H1 (cell line): Measurements from ENCODE around the gene ACSM2B. TPM values are rescaled to one million over a fixed set of nuclear protein-coding genes. Genes with fewer than 3 reads are reported as not detected.

Experiments
- CTCF ChIA-PET: fragments of 300-600 bp; sonication (Branson Sonifier 250); formaldehyde crosslinking; loops from one replicate; lab custom pipeline; 2021; ENCODE audit not compliant: partially characterized antibody; lab: Charles Lee
- POLR2A ChIA-PET: fragments of 300-600 bp; sonication (Branson Sonifier 250); formaldehyde crosslinking; loops from one replicate; lab custom pipeline; 2021; ENCODE audit warnings: inconsistent platforms; ENCODE audit not compliant: partially characterized antibody; lab: Charles Lee
- DNase-seq, 2 experiments: peaks; one replicate each; pipeline versions ENCODE4 v3.0.0 to v3.0.0-alpha.2; 2010 to 2022; ENCODE audit warnings: low spot score in 2 of 2, low read depth in 1 of 2, mixed read lengths in 1 of 2
- FAIRE-seq: peaks from 2 replicates; lab custom pipeline; 2011; peaks lifted over from hg19 to GRCh38; lab: Jason Lieb, UNC
- H2AFZ ChIP-seq: 2 replicates; pipeline ENCODE4 v1.8.1; 2012; ENCODE audit warnings: low read length, inconsistent platforms
- H2AK5ac ChIP-seq: 2 replicates; pipeline ENCODE4 v1.6.1; 2013; ENCODE audit warnings: low read depth, low read length
- H2BK120ac ChIP-seq: replicated peaks from 2 replicates; pipeline ENCODE3; 2013; ENCODE audit warnings: low read depth, low read length, inconsistent platforms
- H2BK12ac ChIP-seq: 2 replicates; pipeline ENCODE4 v1.6.1; 2013; ENCODE audit warnings: low read depth, low read length
- H2BK15ac ChIP-seq: 2 replicates; pipeline ENCODE4 v1.6.1; 2013; ENCODE audit warnings: low read length
- H2BK20ac ChIP-seq: 2 replicates; pipeline ENCODE4 v1.6.1; 2013; ENCODE audit warnings: low read length
- H2BK5ac ChIP-seq: 2 replicates; pipeline ENCODE4 v1.6.1; 2013; ENCODE audit warnings: low read depth, low read length
- H3K14ac ChIP-seq: 2 replicates; pipeline ENCODE4 v1.6.1; 2013; ENCODE audit warnings: inconsistent platforms; ENCODE audit not compliant: insufficient read length
- H3K18ac ChIP-seq: 2 replicates; pipeline ENCODE4 v1.6.1; 2013; ENCODE audit warnings: low read length; ENCODE audit errors: extremely low read depth
- H3K23ac ChIP-seq: 2 replicates; pipeline ENCODE4 v1.6.1; 2013; ENCODE audit warnings: inconsistent platforms; ENCODE audit not compliant: insufficient read length
- H3K23me2 ChIP-seq: 2 replicates; pipeline ENCODE4 v1.6.1; 2013; ENCODE audit warnings: low read depth, low read length
- H3K27ac ChIP-seq: 2 replicates; pipeline ENCODE4 v1.6.1; 2011; ENCODE audit warnings: low read depth, low read length, inconsistent platforms
- H3K27me3 ChIP-seq, 4 experiments: replicated peaks in 1 of 4; 1 replicate in 1 of 4; 2 replicates in 3 of 4; pipeline versions ENCODE4 v1.6.1 to v1.8.1; 2011 to 2013; ENCODE audit warnings: low read length in 3 of 4, mild to moderate bottlenecking in 3 of 4, inconsistent platforms in 2 of 4, mixed read lengths in 2 of 4, moderate library complexity in 1 of 4; ENCODE audit not compliant: control insufficient read depth in 3 of 4, insufficient read depth in 3 of 4; ENCODE audit errors: extremely low read depth in 1 of 4
- H3K36me3 ChIP-seq, 4 experiments: 2 replicates each; pipeline versions ENCODE4 v1.6.1 to v1.8.1; 2011 to 2013; ENCODE audit warnings: mild to moderate bottlenecking in 4 of 4, low read length in 3 of 4, moderate library complexity in 2 of 4, control low read depth in 1 of 4, inconsistent platforms in 1 of 4; ENCODE audit not compliant: insufficient read depth in 4 of 4, control insufficient read depth in 2 of 4
- H3K4ac ChIP-seq: replicated peaks from 2 replicates; pipeline ENCODE3; 2013; ENCODE audit warnings: low read length, low read depth, mixed read lengths, inconsistent platforms; ENCODE audit not compliant: insufficient read length
- H3K4me1 ChIP-seq, 4 experiments: replicated peaks in 1 of 4; 1 replicate in 1 of 4; 2 replicates in 3 of 4; pipeline versions ENCODE4 v1.6.1 to v1.8.1; 2011 to 2013; ENCODE audit warnings: low read length in 3 of 4, inconsistent platforms in 2 of 4, mixed read lengths in 1 of 4; ENCODE audit not compliant: insufficient read depth in 4 of 4, control insufficient read depth in 3 of 4
- H3K4me2 ChIP-seq, 2 experiments: 2 replicates each; pipeline versions ENCODE4 v1.6.1 to v1.8.1; 2011 to 2013; ENCODE audit warnings: low read depth in 2 of 2, low read length in 2 of 2, control low read depth in 1 of 2, inconsistent platforms in 1 of 2, mild to moderate bottlenecking in 1 of 2; ENCODE audit not compliant: insufficient read depth in 1 of 2
- H3K4me3 ChIP-seq, 4 experiments: fragments of 200-600, 300-600 bp in 1 of 4; sonication (generic), shearing (Covaris generic), sonication (Bioruptor Twin) in 1 of 4; 2 replicates each; pipeline versions ENCODE4 v1.5.1 to v1.8.1; 2011 to 2016; ENCODE audit warnings: low read length in 4 of 4, low read depth in 3 of 4, control low read depth in 2 of 4, inconsistent platforms in 2 of 4, mild to moderate bottlenecking in 2 of 4, mixed read lengths in 1 of 4, moderate library complexity in 1 of 4; ENCODE audit not compliant: insufficient read depth in 2 of 4; ENCODE audit errors: extremely low read depth in 1 of 4
- H3K56ac ChIP-seq: replicated peaks from 2 replicates; pipeline ENCODE3; 2013; ENCODE audit warnings: low read depth, mild to moderate bottlenecking, mixed read lengths, low read length, inconsistent platforms; ENCODE audit not compliant: insufficient read length
- H3K79me1 ChIP-seq: 2 replicates; pipeline ENCODE4 v1.6.1; 2013; ENCODE audit warnings: low read depth, low read length, control low read depth
- H3K79me2 ChIP-seq, 2 experiments: 2 replicates each; pipeline versions ENCODE4 v1.6.1 to v1.8.1; 2012 to 2013; ENCODE audit warnings: low read length in 2 of 2, mild to moderate bottlenecking in 2 of 2, inconsistent platforms in 1 of 2; ENCODE audit not compliant: insufficient read depth in 2 of 2, control insufficient read depth in 1 of 2
- H3K9ac ChIP-seq, 4 experiments: replicated peaks in 1 of 4; 1 replicate in 1 of 4; 2 replicates in 3 of 4; pipeline versions ENCODE4 v1.6.1 to v1.8.1; 2011 to 2013; ENCODE audit warnings: low read depth in 3 of 4, low read length in 3 of 4, control low read depth in 2 of 4, mild to moderate bottlenecking in 2 of 4, moderate library complexity in 2 of 4, inconsistent platforms in 1 of 4; ENCODE audit errors: extremely low read depth in 1 of 4
- H3K9me3 ChIP-seq, 2 experiments: 2 replicates each; pipeline versions ENCODE4 v1.6.1 to v1.8.1; 2012 to 2013; ENCODE audit warnings: mild to moderate bottlenecking in 2 of 2, moderate library complexity in 2 of 2, control low read depth in 1 of 2, inconsistent platforms in 1 of 2, low read depth in 1 of 2, low read length in 1 of 2, mixed read lengths in 1 of 2; ENCODE audit not compliant: insufficient read depth in 2 of 2
- H4K20me1 ChIP-seq, 2 experiments: replicated peaks in 1 of 2; 2 replicates each; pipeline versions ENCODE3 to v1.8.1; 2011 to 2013; ENCODE audit warnings: inconsistent platforms in 2 of 2, low read length in 2 of 2, mild to moderate bottlenecking in 1 of 2; ENCODE audit not compliant: insufficient read depth in 2 of 2, control insufficient read depth in 1 of 2
- H4K5ac ChIP-seq: 2 replicates; pipeline ENCODE4 v1.6.1; 2013; ENCODE audit warnings: low read length, low read depth, mixed read lengths, inconsistent platforms; ENCODE audit not compliant: insufficient read length
- H4K8ac ChIP-seq: 2 replicates; pipeline ENCODE4 v1.8.0; 2013; ENCODE audit warnings: mild to moderate bottlenecking, moderate library complexity, low read length, inconsistent platforms; ENCODE audit not compliant: insufficient read depth; ENCODE audit errors: extremely low read depth
- H4K91ac ChIP-seq: replicated peaks from 2 replicates; pipeline ENCODE3; 2013; ENCODE audit warnings: low read length, mixed read lengths, inconsistent platforms; ENCODE audit not compliant: insufficient read length
- ASH2L ChIP-seq: fragments of 200-600, 300-600 bp; sonication (generic); IDR thresholded peaks from one replicate; pipeline ENCODE4 v1.7.1; 2017; ENCODE audit warnings: low read length
- BRCA1 ChIP-seq: IDR thresholded peaks from 2 replicates; pipeline ENCODE4 v1.6.1; 2012; ENCODE audit warnings: low read depth, low read length, improper control_type of control experiment
- CBX8 ChIP-seq: fragments of 300-800, 300-1000 bp; sonication (generic); IDR thresholded peaks from 2 replicates; pipeline ENCODE4 v1.7.1; 2016; ENCODE audit warnings: low read depth, low read length, borderline replicate concordance
- EZH2 ChIP-seq: fragments of 200-600 bp; sonication (generic); IDR thresholded peaks from 2 replicates; pipeline ENCODE4 v1.7.1; 2012; ENCODE audit warnings: low read depth, mild to moderate bottlenecking, moderate library complexity, low read length, inconsistent platforms; ENCODE audit not compliant: severe bottlenecking
- HDAC6 ChIP-seq: IDR thresholded peaks from one replicate; pipeline ENCODE4 v1.7.1; 2012; ENCODE audit warnings: low read depth, mild to moderate bottlenecking, inconsistent platforms, low read length, moderate library complexity
- POLR2AphosphoS5 ChIP-seq: IDR thresholded peaks from 2 replicates; pipeline ENCODE4 v1.6.1; 2011; ENCODE audit warnings: low read depth, low read length
- TAF7 ChIP-seq: optimal IDR thresholded peaks from 2 replicates; pipeline ENCODE3; 2011; ENCODE audit warnings: low read depth, mild to moderate bottlenecking, inconsistent platforms, low read length, moderate library complexity, borderline replicate concordance
- USF2 ChIP-seq: IDR thresholded peaks from 2 replicates; pipeline ENCODE4 v1.6.1; 2011; ENCODE audit warnings: low read length, improper control_type of control experiment
- WGBS, 2 experiments: shearing (Covaris generic) in 1 of 2; methylation state at CpG; one replicate each; pipeline versions ENCODE4 v1.1.6 to v1.1.7; 2013 to 2015; ENCODE audit warnings: low lambda C conversion rate in 2 of 2, mixed read lengths in 2 of 2, inconsistent platforms in 1 of 2, low coverage in 1 of 2, missing lambda C conversion rate in 1 of 2; ENCODE audit not compliant: insufficient replicate concordance in 2 of 2, insufficient coverage in 1 of 2, insufficient read length in 1 of 2; ENCODE audit errors: extremely low coverage in 1 of 2, missing lambda C conversion rate in 1 of 2; 5-methylcytosine and 5-hydroxymethylcytosine counted together
- polyA plus RNA-seq, 7 experiments: library from polyadenylated mRNA; depleted of rRNA in 3 of 7; stranded (reverse) in 5 of 7; unstranded in 2 of 7; fragments of >200 nt in 5 of 7; fragments of 200-250 nt in 2 of 7; gene quantifications; 1 replicate in 5 of 7; 2 replicates in 1 of 7; 4 replicates in 1 of 7; pipeline versions ENCODE4 v1.2.1 to v1.2.3, GENCODE V29; 2011 to 2013; ENCODE audit warnings: missing spikeins in 2 of 7, mixed read lengths in 2 of 7
- total RNA-seq: library from RNA; stranded (reverse); fragmentation: NEBNext Ultra II Directional; extraction: Animal tissue kit (Norgen Biotek cat#: 25700); gene quantifications from 2 replicates; pipeline ENCODE4 v1.2.1, GENCODE V29; 2021
- TF ChIP-seq, protein P1 (sequence below): IDR thresholded peaks from 2 replicates; pipeline ENCODE4 v1.6.1; 2012; ENCODE audit warnings: low read length, inconsistent platforms

ACSM2B gene
- total and polyA plus RNA-seq, 2 of the 8 experiments (the other 6 are each of a cell fraction or from before 2014, with no cell fraction given), result not detected

DNA sequence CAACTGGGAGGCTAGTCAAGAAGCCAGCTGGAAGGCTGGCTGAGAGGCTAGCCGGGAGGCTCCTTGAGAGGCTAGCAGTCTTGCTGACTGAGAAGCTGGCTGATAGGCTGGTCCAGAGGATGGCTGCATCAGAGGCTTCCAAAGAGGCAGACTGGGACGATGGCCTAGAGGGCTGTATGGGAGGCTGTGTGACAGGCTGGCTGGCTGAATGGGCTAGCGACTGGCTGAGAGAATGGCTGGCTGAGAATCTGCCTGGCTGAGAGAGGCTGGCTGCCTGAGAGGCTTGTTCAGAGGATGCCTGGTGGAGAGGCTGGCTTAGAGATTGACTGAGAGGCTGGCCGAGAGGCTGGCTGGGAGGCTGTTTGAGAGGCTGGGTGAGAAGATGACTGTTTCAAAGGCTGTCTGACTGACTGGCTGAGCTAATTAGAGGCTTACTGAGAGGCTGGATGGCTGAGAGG is 34.8 kb upstream of the ACSM2B start:
- no peak overlapping the region for H2BK12ac ChIP-seq
- H3K36me3 ChIP-seq, result no peaks in the 10 kb centered on the region
- H3K4me2 ChIP-seq, result no peak overlapping the region
- H3K14ac ChIP-seq, result no peak overlapping the region
- no peak overlapping the region for H2BK15ac ChIP-seq
- ChIA-PET POLR2A (interaction anchor here (1.5 kb wide), 1 partner anchor 8 kb away, joined by 3 read pairs; no protein-coding TSS in a partner anchor), CTCF (interaction anchor here (1.1 to 1.7 kb wide), 2 partner anchors 97 to 98 kb away, joined by 3 to 5 read pairs; no protein-coding TSS in a partner anchor)
- no peaks in the 10 kb centered on the region for H3K79me1 ChIP-seq
- no peaks in the 10 kb centered on the region for H3K9me3 ChIP-seq
- no peaks in the 10 kb centered on the region for H3K4me1 ChIP-seq
- no peak for FAIRE-seq
- H2AK5ac ChIP-seq, result no peak overlapping the region
- no peaks in the 10 kb centered on the region for H3K79me2 ChIP-seq
- no peak for DNase-seq
- no peak overlapping the region for H4K5ac ChIP-seq
- H3K9ac ChIP-seq, result no peak overlapping the region
- H3K56ac ChIP-seq, result no peak overlapping the region
- no peak overlapping the region for H4K8ac ChIP-seq
- no peak overlapping the region for H3K18ac ChIP-seq
- no peaks in the 10 kb centered on the region for H4K20me1 ChIP-seq
- no peak overlapping the region for H2BK5ac ChIP-seq
- no peaks in the 10 kb centered on the region for H3K27me3 ChIP-seq
- H2AFZ ChIP-seq, result no peak overlapping the region
- H3K23ac ChIP-seq, result no peak overlapping the region
- WGBS, 2 experiments, result 88% methylated on average over 4 of the region's 4 CpGs; no CpG with 5 or more reads in 1 of the 2 experiments
- no peak overlapping the region for H2BK20ac ChIP-seq
- H4K91ac ChIP-seq, result no peak overlapping the region
- no peak overlapping the region for H3K4me3 ChIP-seq
- TF ChIP-seq ASH2L, result no peak
- TF ChIP-seq, protein P1, sequence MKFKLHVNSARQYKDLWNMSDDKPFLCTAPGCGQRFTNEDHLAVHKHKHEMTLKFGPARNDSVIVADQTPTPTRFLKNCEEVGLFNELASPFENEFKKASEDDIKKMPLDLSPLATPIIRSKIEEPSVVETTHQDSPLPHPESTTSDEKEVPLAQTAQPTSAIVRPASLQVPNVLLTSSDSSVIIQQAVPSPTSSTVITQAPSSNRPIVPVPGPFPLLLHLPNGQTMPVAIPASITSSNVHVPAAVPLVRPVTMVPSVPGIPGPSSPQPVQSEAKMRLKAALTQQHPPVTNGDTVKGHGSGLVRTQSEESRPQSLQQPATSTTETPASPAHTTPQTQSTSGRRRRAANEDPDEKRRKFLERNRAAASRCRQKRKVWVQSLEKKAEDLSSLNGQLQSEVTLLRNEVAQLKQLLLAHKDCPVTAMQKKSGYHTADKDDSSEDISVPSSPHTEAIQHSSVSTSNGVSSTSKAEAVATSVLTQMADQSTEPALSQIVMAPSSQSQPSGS, result no peak
- TF ChIP-seq POLR2AphosphoS5, result no peak
- TF ChIP-seq USF2, result no peak
- TF ChIP-seq TAF7, result no peak
- TF ChIP-seq BRCA1, result no peak
- TF ChIP-seq CBX8, result no peak
- no peak for TF ChIP-seq HDAC6
- TF ChIP-seq EZH2, result no peak
- TF ChIP-seq, all 59 proteins: peak for 0
- no peaks in the 10 kb centered on the region for H3K23me2 ChIP-seq
- H3K27ac ChIP-seq, result no peak overlapping the region
- H2BK120ac ChIP-seq, result no peak overlapping the region
- no peak overlapping the region for H3K4ac ChIP-seq
